Measurements from ENCODE around the gene USP31. TPM values are rescaled to one million over a fixed set of nuclear protein-coding genes. Genes with fewer than 3 reads are reported as not detected.
A peak's percentile ranks its signal among the peaks of the same experiment; 100 is the strongest.

USP31 gene
- total and polyA plus RNA-seq, 2 of the 13 experiments (the other 11 are each of a cell fraction or from before 2014, with no cell fraction given) = 22.5 to 23.3 TPM

DNA sequence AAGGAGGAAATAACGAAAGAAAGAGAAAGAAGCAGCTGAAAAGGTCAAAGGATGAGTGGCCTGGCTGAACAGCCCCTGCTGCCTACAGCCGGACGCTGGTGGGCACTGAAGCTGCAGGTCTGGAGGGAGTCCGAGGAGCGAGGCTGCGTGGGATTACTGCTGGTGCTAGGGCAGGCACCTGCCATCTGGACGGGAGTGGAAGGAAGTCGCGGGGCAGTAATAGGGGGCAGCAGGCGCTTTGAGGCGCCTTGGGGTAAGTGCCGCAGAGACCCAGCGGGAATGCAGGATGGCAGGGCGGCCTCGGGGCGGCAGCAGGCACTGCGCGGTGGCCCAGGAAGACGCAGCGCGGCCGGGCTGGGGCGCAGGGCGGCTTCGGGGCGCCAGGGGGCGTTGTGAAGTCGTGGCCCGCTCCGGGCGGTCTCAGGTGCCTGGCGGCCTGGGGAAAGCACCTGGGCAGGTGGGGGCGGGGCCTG lies 33.0 kb upstream of the USP31 start:
- WGBS (ENCODE audit: low lambda C conversion rate) = 7% methylated on average over 16 of the region's 33 CpGs
- Histone ChIP-seq H3K27ac (ENCODE audit: extremely low read length, insufficient read depth, low read length) (no peak overlapping the region), H3K4me3 (replicated peaks in 1 of 3; ENCODE audit: insufficient read depth in 1 of 3, low read depth in 2 of 3, low read length in 3 of 3) (peak overlapping the region in 1 of 3 experiments; percentile 56; a peak in 1 of 6 replicates), H3K36me3 (replicated peaks in 1 of 2; ENCODE audit: control insufficient read depth in 1 of 2, insufficient read depth in 2 of 2, low read length in 2 of 2) (no peaks in the 10 kb centered on the region), H4K20me1 (ENCODE audit: insufficient read depth, low read length) (peaks cover under 1% of the 10 kb centered on the region; the same call in 1 of the 2 replicates), H3K79me2 (ENCODE audit: insufficient read depth, low read length) (no peaks in the 10 kb centered on the region), H3K9me3 (ENCODE audit: low read length) (no peaks in the 10 kb centered on the region), H3K27me3 (ENCODE audit: control insufficient read depth in 1 of 2, insufficient read depth in 2 of 2, low read length in 2 of 2) (peaks cover 16 to 51% of the 10 kb centered on the region in 2 experiments), H3K4me1 (ENCODE audit: insufficient read depth, low read length) (peaks cover 8% of the 10 kb centered on the region), H3K4me2 (ENCODE audit: low read depth, low read length) (peak overlapping the region; percentile 74), H2AFZ (ENCODE audit: low read length) (no peak overlapping the region), H3K9ac (ENCODE audit: insufficient read depth, low read depth, low read length) (no peak overlapping the region)
- POLR2A ChIA-PET = no interaction called here
- BruUV-seq (replicated peaks) = no TSS peak
- ATAC-seq = peak; percentile 99
- FAIRE-seq = peak; percentile 55
- CTCF ChIA-PET (ENCODE audit: low intra/inter-chr PET ratio, low total read pairs) = interaction anchor here (8.0 kb wide), 1 partner anchor 251 kb away, joined by 251 read pairs; no protein-coding TSS in a partner anchor
- in situ Hi-C loops (cut with HindIII; ENCODE audit: extremely low pct_ligation_motif_present, low pct_unique_long_range_greater_than_20kb) = loop anchor here (5.0 kb wide), 1 partner anchor 250 kb away; no protein-coding TSS in a partner anchor
- DNase-seq (ENCODE audit: low spot score) = peak; percentile 62
- intact Hi-C loops (cut with micrococcal nuclease; ENCODE audit: unreplicated experiment) = loop anchor here (1.0 to 10.0 kb wide), 2 partner anchors 252 to 287 kb away; no protein-coding TSS in a partner anchor
- no peak for TF ChIP-seq ELF1 (CRISPR knock-in tag; IDR thresholded peaks at IDR 0.05)
- no peak for TF ChIP-seq ZNF224 (CRISPR knock-in tag; IDR thresholded peaks at IDR 0.05)
- TF ChIP-seq ZSCAN12 (CRISPR knock-in tag; IDR thresholded peaks at IDR 0.05) = 0 out of 2 replicates have a peak, but pooled peaks have one; percentile 33
- peak; percentile 45; the same call in 1 of the 2 replicates for TF ChIP-seq KLF6 (CRISPR knock-in tag; IDR thresholded peaks at IDR 0.05)
- peak; percentile 36; the same call in 1 of the 2 replicates for TF ChIP-seq MED1 (CRISPR knock-in tag; IDR thresholded peaks at IDR 0.05)
- TF ChIP-seq, protein P1, sequence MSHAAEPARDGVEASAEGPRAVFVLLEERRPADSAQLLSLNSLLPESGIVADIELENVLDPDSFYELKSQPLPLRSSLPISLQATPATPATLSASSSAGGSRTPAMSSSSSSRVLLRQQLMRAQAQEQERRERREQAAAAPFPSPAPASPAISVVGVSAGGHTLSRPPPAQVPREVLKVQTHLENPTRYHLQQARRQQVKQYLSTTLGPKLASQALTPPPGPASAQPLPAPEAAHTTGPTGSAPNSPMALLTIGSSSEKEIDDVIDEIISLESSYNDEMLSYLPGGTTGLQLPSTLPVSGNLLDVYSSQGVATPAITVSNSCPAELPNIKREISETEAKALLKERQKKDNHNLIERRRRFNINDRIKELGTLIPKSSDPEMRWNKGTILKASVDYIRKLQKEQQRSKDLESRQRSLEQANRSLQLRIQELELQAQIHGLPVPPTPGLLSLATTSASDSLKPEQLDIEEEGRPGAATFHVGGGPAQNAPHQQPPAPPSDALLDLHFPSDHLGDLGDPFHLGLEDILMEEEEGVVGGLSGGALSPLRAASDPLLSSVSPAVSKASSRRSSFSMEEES (CRISPR knock-in tag; IDR thresholded peaks at IDR 0.05) = peak; percentile 23; the same call in 1 of the 2 replicates
- TF ChIP-seq ZNF207 (IDR thresholded peaks at IDR 0.05; ENCODE audit: borderline replicate concordance) = no peak
- TF ChIP-seq U2AF2 (IDR thresholded peaks at IDR 0.05; ENCODE audit: low read depth, low read length) = peak; percentile 93
- TF ChIP-seq, protein P2, sequence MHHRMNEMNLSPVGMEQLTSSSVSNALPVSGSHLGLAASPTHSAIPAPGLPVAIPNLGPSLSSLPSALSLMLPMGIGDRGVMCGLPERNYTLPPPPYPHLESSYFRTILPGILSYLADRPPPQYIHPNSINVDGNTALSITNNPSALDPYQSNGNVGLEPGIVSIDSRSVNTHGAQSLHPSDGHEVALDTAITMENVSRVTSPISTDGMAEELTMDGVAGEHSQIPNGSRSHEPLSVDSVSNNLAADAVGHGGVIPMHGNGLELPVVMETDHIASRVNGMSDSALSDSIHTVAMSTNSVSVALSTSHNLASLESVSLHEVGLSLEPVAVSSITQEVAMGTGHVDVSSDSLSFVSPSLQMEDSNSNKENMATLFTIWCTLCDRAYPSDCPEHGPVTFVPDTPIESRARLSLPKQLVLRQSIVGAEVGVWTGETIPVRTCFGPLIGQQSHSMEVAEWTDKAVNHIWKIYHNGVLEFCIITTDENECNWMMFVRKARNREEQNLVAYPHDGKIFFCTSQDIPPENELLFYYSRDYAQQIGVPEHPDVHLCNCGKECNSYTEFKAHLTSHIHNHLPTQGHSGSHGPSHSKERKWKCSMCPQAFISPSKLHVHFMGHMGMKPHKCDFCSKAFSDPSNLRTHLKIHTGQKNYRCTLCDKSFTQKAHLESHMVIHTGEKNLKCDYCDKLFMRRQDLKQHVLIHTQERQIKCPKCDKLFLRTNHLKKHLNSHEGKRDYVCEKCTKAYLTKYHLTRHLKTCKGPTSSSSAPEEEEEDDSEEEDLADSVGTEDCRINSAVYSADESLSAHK (CRISPR knock-in tag; IDR thresholded peaks at IDR 0.05; ENCODE audit: borderline replicate concordance) = no peak
- TF ChIP-seq, protein P3, sequence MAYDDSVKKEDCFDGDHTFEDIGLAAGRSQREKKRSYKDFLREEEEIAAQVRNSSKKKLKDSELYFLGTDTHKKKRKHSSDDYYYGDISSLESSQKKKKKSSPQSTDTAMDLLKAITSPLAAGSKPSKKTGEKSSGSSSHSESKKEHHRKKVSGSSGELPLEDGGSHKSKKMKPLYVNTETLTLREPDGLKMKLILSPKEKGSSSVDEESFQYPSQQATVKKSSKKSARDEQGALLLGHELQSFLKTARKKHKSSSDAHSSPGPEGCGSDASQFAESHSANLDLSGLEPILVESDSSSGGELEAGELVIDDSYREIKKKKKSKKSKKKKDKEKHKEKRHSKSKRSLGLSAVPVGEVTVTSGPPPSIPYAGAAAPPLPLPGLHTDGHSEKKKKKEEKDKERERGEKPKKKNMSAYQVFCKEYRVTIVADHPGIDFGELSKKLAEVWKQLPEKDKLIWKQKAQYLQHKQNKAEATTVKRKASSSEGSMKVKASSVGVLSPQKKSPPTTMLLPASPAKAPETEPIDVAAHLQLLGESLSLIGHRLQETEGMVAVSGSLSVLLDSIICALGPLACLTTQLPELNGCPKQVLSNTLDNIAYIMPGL (CRISPR knock-in tag; IDR thresholded peaks at IDR 0.05; ENCODE audit: borderline replicate concordance in 1 of 2, low read depth in 1 of 2) = peak; percentile 95 to 97
- peak; percentile 70; the same call in 1 of the 2 replicates for TF ChIP-seq MEIS2 (CRISPR knock-in tag; IDR thresholded peaks at IDR 0.05)
- no peak for TF ChIP-seq RAD51 (IDR thresholded peaks at IDR 0.05; ENCODE audit: borderline replicate concordance)
- no peak for TF ChIP-seq JUND (CRISPR knock-in tag; IDR thresholded peaks at IDR 0.05)
- no peak for TF ChIP-seq CERS6 (CRISPR knock-in tag; IDR thresholded peaks at IDR 0.05)
- no peak for TF ChIP-seq HNRNPUL1 (IDR thresholded peaks at IDR 0.05; ENCODE audit: low read depth, low read length)
- no peak for TF ChIP-seq MTF1 (CRISPR knock-in tag; IDR thresholded peaks at IDR 0.05)
- peak; percentile 29; the same call in 1 of the 2 replicates for TF ChIP-seq SRF (IDR thresholded peaks at IDR 0.05; ENCODE audit: low read depth, low read length)
- TF ChIP-seq STAT5B (CRISPR knock-in tag; IDR thresholded peaks at IDR 0.05) = peak; percentile 73; the same call in 1 of the 2 replicates
- TF ChIP-seq NR2F6 (IDR thresholded peaks at IDR 0.05) = no peak
- TF ChIP-seq NR2F6 (CRISPR knock-in tag; IDR thresholded peaks at IDR 0.05) = peak; percentile 35; the same call in 1 of the 2 replicates

Data from HepG2 (cell line).